Stimulated activated CD8-positive, alpha-beta memory T cell treated with anti-CD3 and anti-CD28 coated beads, Interleukin-12 subunit alpha, Interleukin-12 subunit beta, amount 100 ng/mL, for 24 hours (primary cell): ENCODE measurements around the gene LATS2.

Experiments
- DNase-seq: peaks from one replicate; pipeline ENCODE4 v3.0.0-alpha.2; 2020; ENCODE audit errors: extremely low read depth

LATS2 gene

GRCh38 chr13:20993661-20994440, 67.5 kb downstream of the LATS2 start:
- no peak for DNase-seq

- DNase-seq: no peak
These were observed 68.2 kb downstream of the LATS2 start for GRCh38 chr13:20993211-20993610.

DNA sequence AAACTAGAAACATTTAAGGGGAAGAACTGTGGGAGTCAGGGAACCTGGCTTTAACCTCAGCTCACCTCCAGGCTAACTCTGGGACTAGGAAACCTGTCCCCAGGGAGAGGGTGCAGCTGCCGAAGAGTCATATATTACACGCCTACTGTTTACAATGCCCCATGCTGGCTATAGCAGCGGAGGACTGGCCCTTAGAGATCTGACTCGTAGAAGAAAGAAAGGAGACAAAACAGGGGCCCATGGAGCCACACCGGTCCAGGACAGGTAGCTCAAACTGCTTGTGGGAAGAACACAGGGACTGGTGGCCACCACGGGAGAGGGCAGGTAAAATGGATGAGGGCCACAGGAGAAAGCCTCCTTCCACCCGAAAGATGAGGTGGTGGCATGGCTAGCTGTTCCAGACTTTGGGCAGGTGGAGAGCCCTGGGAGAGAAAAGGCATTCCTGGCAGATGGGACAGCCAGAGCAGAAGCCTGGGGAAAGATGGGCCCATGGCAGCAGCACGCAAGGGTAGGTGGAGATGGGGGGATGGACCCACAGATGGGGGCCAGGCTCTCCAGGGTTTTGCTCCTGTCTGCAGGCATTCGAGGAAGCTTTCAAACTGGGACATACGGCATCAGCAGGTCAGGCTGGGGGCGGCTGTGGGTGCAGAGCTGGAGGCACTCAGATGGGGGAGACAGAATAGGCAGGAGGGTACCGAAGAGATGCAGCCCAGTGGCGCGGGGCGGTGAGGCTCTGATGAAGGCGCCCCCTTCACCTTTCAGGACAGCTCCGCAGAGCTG, 69.5 kb downstream of the LATS2 start:
- DNase-seq: no peak

- DNase-seq: no peak
These were observed 70.4 kb downstream of the LATS2 start for GRCh38 chr13:20990910-20991525.

- DNase-seq: no peak
These were observed 71.6 kb downstream of the LATS2 start for GRCh38 chr13:20989656-20990321.

- DNase-seq: no peak
These were observed 72.3 kb downstream of the LATS2 start for GRCh38 chr13:20988909-20989655.

- DNase-seq: no peak
These were observed 73.1 kb downstream of the LATS2 start for GRCh38 chr13:20988033-20988908.

DNA sequence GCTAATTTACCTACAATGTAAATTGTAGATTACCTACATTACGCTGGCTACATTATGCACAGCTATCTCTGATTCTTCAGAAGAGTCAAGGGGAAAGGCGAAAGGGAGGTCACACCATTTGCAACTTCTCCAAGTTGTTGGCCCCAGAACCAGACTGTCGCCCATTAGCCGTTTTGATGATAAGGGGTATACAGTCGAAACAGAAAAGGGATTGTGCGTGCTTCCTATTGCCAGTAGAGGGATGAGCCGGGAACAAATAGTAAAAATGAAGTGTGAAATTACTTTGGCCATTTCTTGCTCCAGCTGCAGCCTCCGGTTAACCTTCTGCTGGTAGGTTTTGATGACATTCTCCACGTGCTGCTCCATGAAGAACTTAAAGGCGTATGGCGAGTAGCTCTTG, 73.8 kb downstream of the LATS2 start:
- DNase-seq: no peak

DNA sequence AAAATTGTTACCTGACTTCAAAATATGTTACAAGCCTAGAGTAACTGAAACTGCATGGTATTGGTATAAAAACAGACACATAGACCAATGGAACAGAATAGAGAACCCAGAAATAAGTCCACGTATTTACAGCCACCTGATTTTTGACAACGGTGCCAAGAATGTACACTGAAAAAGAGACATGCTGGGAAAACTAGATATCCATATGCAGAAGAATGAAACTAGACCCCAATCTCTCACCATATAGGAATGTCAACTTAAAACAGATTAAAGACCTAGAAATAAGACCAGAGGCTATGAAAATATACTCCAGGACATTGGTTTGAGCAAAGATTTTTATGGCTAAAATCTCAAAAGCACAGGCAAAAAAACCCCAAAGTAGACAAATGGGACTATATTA, 76.5 kb downstream of the LATS2 start:
- no peak for DNase-seq

DNA sequence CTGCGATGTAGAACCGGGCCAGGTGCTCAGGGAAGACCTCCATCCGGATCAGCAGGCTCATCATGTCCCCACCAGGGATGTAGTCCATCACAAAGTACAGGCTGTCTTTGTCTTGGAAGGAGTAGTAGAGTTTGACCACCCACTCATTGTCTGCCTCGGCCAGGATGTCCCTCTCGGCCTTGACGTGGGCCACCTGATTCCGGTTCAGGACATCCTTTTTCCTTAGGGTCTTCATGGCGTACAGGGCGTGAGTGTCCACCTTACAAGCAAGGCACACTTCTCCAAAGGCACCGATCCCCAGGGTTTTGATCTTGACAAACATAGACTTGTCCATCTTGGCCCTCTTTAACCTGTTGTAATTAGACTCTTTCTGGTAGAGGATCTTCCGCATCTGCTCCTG, 78.0 kb downstream of the LATS2 start:
- DNase-seq: no peak

DNA sequence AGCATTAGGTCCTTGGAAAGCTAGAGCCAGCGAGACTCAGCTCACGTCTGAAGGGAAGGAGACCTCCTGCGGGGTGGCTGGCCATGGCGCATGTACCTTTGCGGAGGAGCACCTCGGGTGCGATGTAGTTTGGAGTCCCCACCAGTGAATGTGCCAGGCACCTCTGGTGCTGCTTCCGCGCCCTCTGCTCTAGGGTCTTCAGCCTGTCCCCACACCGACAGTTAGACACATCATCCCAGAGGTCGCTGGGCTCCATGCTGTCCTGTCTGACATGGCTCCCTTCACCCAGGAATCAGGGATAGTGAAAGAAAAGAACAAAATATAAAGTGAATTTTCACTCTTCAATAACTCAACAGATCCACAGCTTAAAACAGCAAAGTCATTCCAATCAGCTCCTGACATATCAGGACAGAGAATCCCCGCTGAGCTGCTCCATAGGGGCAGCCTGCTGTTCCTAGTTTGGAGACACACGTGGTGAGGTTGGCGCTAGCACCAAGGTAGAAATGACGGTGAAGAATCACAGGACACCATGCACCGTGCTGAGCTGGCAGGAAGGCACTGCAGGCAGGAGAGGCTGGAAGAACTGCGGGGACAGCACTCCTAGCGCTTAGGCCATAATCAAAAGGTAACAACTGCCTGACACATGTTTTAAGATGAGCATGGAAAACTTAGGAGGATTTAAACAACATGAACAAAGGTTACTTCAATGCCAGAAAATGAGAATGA, 79.9 kb downstream of the LATS2 start:
- no peak for DNase-seq

DNA sequence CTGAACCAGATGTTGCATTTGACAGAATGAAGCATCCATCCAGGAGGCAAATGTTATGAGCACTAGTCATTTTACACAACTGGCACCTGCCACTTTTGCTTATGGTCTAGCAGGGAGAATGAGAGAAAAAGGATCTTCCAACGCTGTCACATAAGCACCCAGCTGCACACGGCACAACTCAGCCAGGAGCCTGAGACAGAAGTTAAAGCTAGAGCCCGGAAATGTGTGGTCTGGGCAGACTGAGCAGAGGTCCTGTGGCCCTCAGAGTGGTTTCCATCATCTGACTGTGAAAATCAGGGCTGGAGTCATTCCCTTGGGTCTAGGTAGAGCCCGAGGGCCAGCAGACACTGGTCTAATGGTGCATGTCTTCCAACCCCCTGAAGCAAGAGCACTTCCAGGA, 80.5 kb downstream of the LATS2 start:
- DNase-seq: no peak

GRCh38 chr13:20980430-20980829, 81.0 kb downstream of the LATS2 start:
- DNase-seq: no peak

DNA sequence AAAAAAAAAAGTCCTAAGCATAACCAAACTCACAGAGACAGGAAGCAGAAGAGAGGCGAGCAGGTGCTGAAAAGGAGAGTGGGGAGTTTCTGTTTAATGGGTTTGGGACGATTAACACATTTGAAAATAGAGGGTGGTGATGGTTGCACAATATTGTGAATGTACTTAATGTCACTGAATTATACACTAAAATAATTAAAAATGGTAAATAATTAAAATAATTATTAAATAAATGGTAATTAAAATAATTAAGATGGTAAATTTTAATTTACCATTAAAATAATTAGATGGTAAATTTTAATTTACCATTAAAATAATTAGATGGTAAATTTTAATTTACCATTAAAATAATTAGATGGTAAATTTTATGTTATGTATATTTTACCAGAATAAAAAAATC, 84.0 kb downstream of the LATS2 start:
- no peak for DNase-seq

DNA sequence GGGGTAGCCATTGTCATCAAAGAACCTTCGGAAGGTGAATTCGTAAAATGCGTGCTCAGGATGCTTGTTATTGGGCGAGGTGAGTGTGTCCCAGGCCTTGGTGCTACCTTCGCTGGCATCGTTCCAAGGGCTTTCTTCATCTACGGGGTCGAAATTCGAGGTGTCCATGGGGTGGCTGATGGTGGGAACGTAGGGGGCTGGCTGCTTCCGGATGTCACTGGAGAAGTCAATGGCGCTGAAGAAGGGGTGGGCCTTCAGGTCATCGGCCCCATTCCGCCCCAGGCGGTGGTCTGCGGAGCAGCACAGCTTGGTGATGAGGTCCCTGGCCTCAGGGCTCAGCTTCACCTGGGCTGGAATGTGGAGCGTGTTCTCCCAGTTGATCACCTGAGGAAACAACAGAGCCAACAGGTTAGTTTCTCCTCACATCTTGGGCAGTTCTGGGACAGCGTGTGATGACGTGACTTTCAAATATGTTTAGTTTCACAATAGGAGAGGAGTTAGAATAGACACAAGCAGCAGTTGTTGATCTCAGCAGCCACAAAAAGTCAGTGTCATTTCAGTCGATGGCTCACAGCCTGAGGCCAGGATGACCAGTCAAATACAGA, 86.3 kb downstream of the LATS2 start:
- DNase-seq: no peak

DNA sequence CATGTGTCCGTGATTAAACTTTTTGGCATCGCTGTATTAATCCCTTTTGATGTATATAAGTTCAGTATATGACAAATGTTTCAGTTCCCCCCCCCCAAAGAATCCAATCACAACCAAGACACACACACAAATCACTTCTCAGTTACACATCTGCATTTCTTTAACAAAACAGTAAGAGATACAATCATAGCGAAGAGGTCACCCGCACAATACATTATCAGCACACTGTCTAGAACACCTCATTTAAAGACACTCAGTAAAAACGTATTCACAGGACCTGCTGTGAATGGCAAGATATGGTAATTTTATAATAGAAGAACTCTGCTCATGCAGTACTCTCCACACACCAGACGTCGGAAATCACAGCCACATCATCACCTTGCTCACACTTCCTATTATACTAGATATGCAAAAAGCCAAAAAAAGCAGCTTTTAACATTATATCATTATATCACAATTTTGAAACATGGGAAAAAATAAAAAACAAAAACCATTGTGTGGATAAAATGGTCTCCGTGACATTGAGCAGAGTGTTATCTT, 87.4 kb downstream of the LATS2 start:
- no peak for DNase-seq

DNA sequence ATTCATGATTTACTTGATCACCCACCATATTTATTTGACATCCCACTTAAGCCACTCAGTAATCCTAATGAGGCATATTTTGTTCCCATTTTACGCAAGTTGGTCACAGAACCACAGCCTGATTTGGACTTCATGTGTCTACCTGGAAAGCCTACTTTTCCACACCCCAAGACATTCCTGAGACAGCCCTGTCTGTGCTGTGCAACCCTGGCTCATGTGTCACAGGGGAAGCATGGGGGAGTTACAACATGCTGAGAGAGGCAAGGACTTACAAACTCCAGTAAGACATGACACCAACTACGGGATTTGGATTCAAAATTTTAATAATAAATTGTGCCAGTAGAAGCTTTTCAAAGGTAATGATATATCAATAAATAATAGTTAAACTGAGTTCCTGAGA, 88.7 kb downstream of the LATS2 start:
- DNase-seq: no peak

- DNase-seq: no peak
These were observed 92.2 kb downstream of the LATS2 start for GRCh38 chr13:20969182-20969581.

DNA sequence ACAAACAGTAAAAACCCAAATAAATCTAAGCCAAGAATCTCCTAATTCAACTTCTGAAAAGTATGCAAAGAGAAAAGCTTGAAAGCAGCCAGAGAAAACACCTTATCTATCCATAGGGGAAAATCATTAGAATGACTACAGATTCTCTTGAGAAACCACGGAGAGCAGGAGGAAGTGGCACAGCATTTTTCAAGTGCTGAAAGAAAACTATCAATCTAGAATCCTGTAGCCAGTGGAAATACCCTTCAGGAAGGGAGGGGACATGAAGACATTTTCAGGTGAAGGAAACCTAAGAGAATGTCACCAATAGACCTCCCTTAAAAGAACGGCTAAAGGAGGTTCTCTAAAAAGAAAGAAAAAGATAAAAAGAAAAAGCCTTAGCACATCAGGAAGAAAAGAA, 92.6 kb downstream of the LATS2 start:
- no peak for DNase-seq
